Adrenal gland (tissue), 12 donors: ENCODE measurements around the gene CHTF18. TPM values are rescaled to one million over a fixed set of nuclear protein-coding genes. Genes with fewer than 3 reads are reported as not detected.
"Not testable (repeated sequence)": the region's sequence is repeated elsewhere in the genome, so short reads cannot be mapped to it uniquely, and the experiment has no call there.

Experiments used
- DNase-seq, 7 donors: peaks; one replicate each; pipeline ENCODE4 v3.0.0-alpha.2; 2019 to 2020
- H3K27ac ChIP-seq, 5 donors: fragments of 200-600 bp; sonication (generic) in 4 of 5; 1 replicate in 3 of 5; 2 replicates in 2 of 5; pipeline versions ENCODE4 v1.5.1 to v1.8.0; 2016 to 2020; ENCODE audit warnings: mild to moderate bottlenecking in 1 of 5
- H3K27me3 ChIP-seq: fragments of 200-600 bp; 2 replicates; pipeline ENCODE4 v1.8.0; 2021
- H3K36me3 ChIP-seq, 2 donors: fragments of 200-600 bp; replicated peaks in 1 of 2; 1 replicate in 1 of 2; 2 replicates in 1 of 2; pipeline versions ENCODE4 v1.5.1 to v1.8.0; 2018 to 2022
- H3K4me1 ChIP-seq, 2 donors: fragments of 200-600 bp; replicated peaks in 1 of 2; 1 replicate in 1 of 2; 2 replicates in 1 of 2; pipeline versions ENCODE4 v1.5.1 to v1.8.0; 2018 to 2021
- H3K4me3 ChIP-seq, 4 donors: fragments of 200-600 bp; sonication (generic) in 3 of 4; one replicate each; pipeline ENCODE4 v1.5.1; 2016 to 2018
- H3K9me3 ChIP-seq, 3 donors: fragments of 200-600 bp; sonication (generic) in 1 of 3; replicated peaks in 1 of 3; 1 replicate in 2 of 3; 2 replicates in 1 of 3; pipeline versions ENCODE4 v1.5.1 to v1.8.0; 2016 to 2021
- CTCF ChIP-seq, 6 experiments: fragments of 450-650 bp in 4 of 6; fragments of 200-600 bp in 2 of 6; sonication (generic) in 1 of 6; IDR thresholded peaks; 1 replicate in 5 of 6; 2 replicates in 1 of 6; pipeline versions ENCODE4 v1.5.1 to v1.8.0; 2016 to 2021; ENCODE audit warnings: antibody characterized with exemption in 6 of 6, mild to moderate bottlenecking in 2 of 6, moderate library complexity in 1 of 6
- POLR2A ChIP-seq, 2 donors: fragments of 450-650 bp; IDR thresholded peaks; one replicate each; pipeline ENCODE4 v1.6.1; 2017; ENCODE audit warnings: antibody characterized with exemption in 2 of 2, mild to moderate bottlenecking in 2 of 2, moderate library complexity in 1 of 2
- WGBS, 4 donors: extraction: QIAGEN DNeasy Blood & Tissue Kit in 2 of 4; methylation state at CpG; one replicate each; pipeline versions ENCODE4 v1.1.5 to v1.1.7; 2013 to 2017; 5-methylcytosine and 5-hydroxymethylcytosine counted together
- intact Hi-C, 2 donors: fragments of 100-400 bp; cut with DNase I; formaldehyde crosslinking; loops; one replicate each; pipeline versions ENCODE4 v1.14.1 to v1.15.0; 2022 to 2023
- polyA plus RNA-seq, 3 donors: library from polyadenylated mRNA; stranded (reverse); fragments of 200-250 nt in 2 of 3; fragments of 350-450 nt in 1 of 3; fragmentation: Illumina TruSeq in 1 of 3; extraction: RNeasy Lipid Tissue Mini Kit (QIAGEN cat#74804) in 1 of 3; gene quantifications; one replicate each; pipeline ENCODE4 v1.2.3, GENCODE V29; 2013 to 2014
- total RNA-seq, 9 donors: library from RNA; depleted of rRNA in 4 of 9; stranded (reverse); fragments of >200 nt in 4 of 9; fragments of 120-200 nt in 1 of 9; fragmentation: NEBNext Ultra II Directional in 1 of 9; extraction: Animal tissue kit (Norgen Biotek cat#: 25700) in 1 of 9; gene quantifications; one replicate each; pipeline versions ENCODE4 v1.1.0 to v1.2.4, GENCODE V29; 2013 to 2023
- donor health status: healthy with polysubstance abuse.
- donor health status: Bipolar disorder and iron deficiency.
- donor health status: DM: yes; HTN: yes; CAD: no.
- donor health status: DM: no; HTN: no; CAD: no.
- donor health status: DM: no; HTN: no; CAD: no.
- donor health status: DM: yes; HTN: yes; CAD: no.

Gene CHTF18
- total and polyA plus RNA-seq, 12 donors, result 0.29 to 69.8 (median 11.4) TPM

- 1 to 3% (median 1%) methylated on average over 11 to 79 of the region's 79 CpGs for WGBS, 4 donors
- intact Hi-C loops, result no loop called here
- H3K27me3 ChIP-seq, result no peaks in the 10 kb centered on the region
- TF ChIP-seq POLR2A (IDR thresholded peaks at IDR 0.05), result peak in 1 of 2 donors; percentile 63
- TF ChIP-seq CTCF (IDR thresholded peaks at IDR 0.05), result peak; percentile 43 to 96 (median 77)
- H3K4me3 ChIP-seq, result peak within 1 kb of the TSS; percentile 12 to 93 (median 60)
- peak within 1 kb of the TSS in 3 of 5 donors; percentile 37 to 55 (median 43) for H3K27ac ChIP-seq
- DNase-seq, result peak; percentile 86 to 93 (median 90)
- peaks cover 12% of the 10 kb centered on the region in 2 donors for H3K4me1 ChIP-seq
- H3K9me3 ChIP-seq, result no peaks in the 10 kb centered on the region
- H3K36me3 ChIP-seq, result peaks cover 0 to 14% of the 10 kb centered on the region in 2 donors
Measured at GRCh38 chr16:740764-741505, 47.5 kb upstream of the CHTF18 start, which contains the start of gene CIAO3. Gene CIAO3 (minus strand): TSS chr16:740997. CDS start chr16:740985, 12 bp downstream.

- WGBS, 4 donors, result 81 to 88% (median 83%) methylated on average over 12 to 15 of the region's 15 CpGs
Measured at GRCh38 chr16:741986-742629, 46.3 kb upstream of the CHTF18 start.

GRCh38 chr16:742894-743293 lies 45.5 kb upstream of the CHTF18 start:
- H3K4me3 ChIP-seq, intact Hi-C loops, H3K27ac ChIP-seq, H3K27me3 ChIP-seq, H3K36me3 ChIP-seq, H3K9me3 ChIP-seq, DNase-seq: not testable (repeated sequence)
- 63 to 75% (median 71%) methylated on average over 14 of the region's 14 CpGs for WGBS, 4 donors
- peaks cover 12% of the 10 kb centered on the region in 2 donors for H3K4me1 ChIP-seq

More at GRCh38 chr16:741986-742629, 46.3 kb upstream of the CHTF18 start:
- Histone ChIP-seq H3K4me1 (peaks cover 12% of the 10 kb centered on the region in 2 donors), H3K36me3 (peaks cover 0 to 2% of the 10 kb centered on the region in 2 donors), H3K9me3 (no peaks in the 10 kb centered on the region), H3K27me3 (no peaks in the 10 kb centered on the region), H3K4me3 (no peak overlapping the region), H3K27ac (no peak overlapping the region)
- TF ChIP-seq CTCF (IDR thresholded peaks at IDR 0.05), result no peak
- DNase-seq, result peak in 1 of 7 donors; percentile 6
- intact Hi-C loops, result no loop called here

GRCh38 chr16:743794-744500 lies 44.5 kb upstream of the CHTF18 start:
- Histone ChIP-seq H3K27me3 (no peaks in the 10 kb centered on the region), H3K9me3 (no peaks in the 10 kb centered on the region), H3K4me1 (peaks cover 12% of the 10 kb centered on the region in 2 donors), H3K27ac (no peak overlapping the region), H3K36me3 (no peaks in the 10 kb centered on the region), H3K4me3 (no peak overlapping the region)
- TF ChIP-seq CTCF (IDR thresholded peaks at IDR 0.05), result no peak
- TF ChIP-seq POLR2A (IDR thresholded peaks at IDR 0.05), result no peak
- no peak for DNase-seq
- WGBS, 4 donors, result 68 to 78% (median 75%) methylated on average over 4 to 21 of the region's 21 CpGs
- intact Hi-C loops, result no loop called here
